DND-41 (cell line): Measurements from ENCODE around the gene ASIC2.

Experiments
- EZH2 ChIP-seq: IDR thresholded peaks from 3 replicates; pipeline ENCODE4 v1.6.1; 2012; ENCODE audit warnings: borderline replicate concordance, low read depth, mild to moderate bottlenecking, moderate library complexity, low read length, inconsistent platforms; ENCODE audit not compliant: severe bottlenecking
- TF ChIP-seq, protein P1 (sequence below): IDR thresholded peaks from 2 replicates; pipeline ENCODE4 v1.5.1; 2012; ENCODE audit warnings: borderline replicate concordance, low read length, moderate library complexity, mild to moderate bottlenecking; ENCODE audit not compliant: poor library complexity, severe bottlenecking; ENCODE audit errors: extremely low read depth

DNA sequence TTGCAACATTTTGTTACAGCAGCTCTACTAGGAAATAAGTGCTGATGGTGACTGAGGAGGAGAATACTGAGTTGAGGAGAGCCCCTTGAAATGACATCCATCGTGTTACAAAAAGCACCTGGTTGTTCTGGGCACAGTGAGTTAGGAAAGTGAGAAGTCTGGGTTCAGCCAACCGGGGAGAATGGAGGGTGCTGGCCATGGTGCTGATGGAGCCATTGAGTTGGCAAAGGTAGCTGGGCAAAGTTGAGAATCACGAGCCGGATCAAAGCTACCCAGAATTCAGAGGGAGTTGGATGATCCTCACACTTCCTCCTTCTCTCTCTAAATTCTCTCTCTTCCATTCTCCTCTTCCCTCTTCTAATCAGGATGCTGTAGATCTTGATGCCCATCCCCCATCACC is 35.0 kb upstream of the ASIC2 start:
- TF ChIP-seq, protein P1, sequence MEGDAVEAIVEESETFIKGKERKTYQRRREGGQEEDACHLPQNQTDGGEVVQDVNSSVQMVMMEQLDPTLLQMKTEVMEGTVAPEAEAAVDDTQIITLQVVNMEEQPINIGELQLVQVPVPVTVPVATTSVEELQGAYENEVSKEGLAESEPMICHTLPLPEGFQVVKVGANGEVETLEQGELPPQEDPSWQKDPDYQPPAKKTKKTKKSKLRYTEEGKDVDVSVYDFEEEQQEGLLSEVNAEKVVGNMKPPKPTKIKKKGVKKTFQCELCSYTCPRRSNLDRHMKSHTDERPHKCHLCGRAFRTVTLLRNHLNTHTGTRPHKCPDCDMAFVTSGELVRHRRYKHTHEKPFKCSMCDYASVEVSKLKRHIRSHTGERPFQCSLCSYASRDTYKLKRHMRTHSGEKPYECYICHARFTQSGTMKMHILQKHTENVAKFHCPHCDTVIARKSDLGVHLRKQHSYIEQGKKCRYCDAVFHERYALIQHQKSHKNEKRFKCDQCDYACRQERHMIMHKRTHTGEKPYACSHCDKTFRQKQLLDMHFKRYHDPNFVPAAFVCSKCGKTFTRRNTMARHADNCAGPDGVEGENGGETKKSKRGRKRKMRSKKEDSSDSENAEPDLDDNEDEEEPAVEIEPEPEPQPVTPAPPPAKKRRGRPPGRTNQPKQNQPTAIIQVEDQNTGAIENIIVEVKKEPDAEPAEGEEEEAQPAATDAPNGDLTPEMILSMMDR, result no peak
- TF ChIP-seq EZH2, result no peak
